Mesenchymal stem cell (in vitro differentiated cells and primary cell): ENCODE data around the gene IL37.
A peak's percentile ranks its signal among the peaks of the same experiment; 100 is the strongest.

Source experiments
- DNase-seq: peaks from one replicate; pipeline ENCODE4 v3.0.0-alpha.2; 2013
- H2AFZ ChIP-seq: one replicate; pipeline ENCODE4 v1.6.1; 2013; ENCODE audit warnings: low read depth, mild to moderate bottlenecking, control low read depth, inconsistent platforms, low read length, moderate library complexity
- H2AK5ac ChIP-seq: 2 replicates; pipeline ENCODE4 v1.6.1; 2013; ENCODE audit warnings: low read length, moderate library complexity, mild to moderate bottlenecking, inconsistent platforms; ENCODE audit not compliant: severe bottlenecking
- H2BK120ac ChIP-seq: one replicate; pipeline ENCODE4 v1.6.1; 2013; ENCODE audit warnings: low read depth, mild to moderate bottlenecking, inconsistent platforms, low read length, moderate library complexity
- H2BK12ac ChIP-seq, 2 experiments: one replicate each; pipeline ENCODE4 v1.6.1; 2013; ENCODE audit warnings: inconsistent platforms in 2 of 2, low read length in 2 of 2, mild to moderate bottlenecking in 2 of 2, moderate library complexity in 2 of 2, control low read depth in 1 of 2
- H2BK15ac ChIP-seq: one replicate; pipeline ENCODE4 v1.6.1; 2013; ENCODE audit warnings: mild to moderate bottlenecking, low read depth, inconsistent platforms; ENCODE audit not compliant: poor library complexity, severe bottlenecking
- H2BK5ac ChIP-seq: 2 replicates; pipeline ENCODE4 v1.6.1; 2013; ENCODE audit warnings: low read depth, mild to moderate bottlenecking, low read length, control low read depth, inconsistent platforms; ENCODE audit not compliant: poor library complexity, severe bottlenecking
- H3K14ac ChIP-seq, 2 experiments: one replicate each; pipeline ENCODE4 v1.6.1; 2013; ENCODE audit warnings: inconsistent platforms in 2 of 2, low read length in 2 of 2, control low read depth in 1 of 2, mild to moderate bottlenecking in 1 of 2, moderate library complexity in 1 of 2
- H3K18ac ChIP-seq, 2 experiments: one replicate each; pipeline ENCODE4 v1.6.1; 2013; ENCODE audit warnings: inconsistent platforms in 2 of 2, low read length in 2 of 2, control low read depth in 1 of 2, low read depth in 1 of 2, mild to moderate bottlenecking in 1 of 2
- H3K23ac ChIP-seq, 2 experiments: one replicate each; pipeline ENCODE4 v1.6.1; 2013; ENCODE audit warnings: inconsistent platforms in 2 of 2, low read length in 2 of 2, mild to moderate bottlenecking in 2 of 2, moderate library complexity in 2 of 2, control low read depth in 1 of 2
- H3K27ac ChIP-seq: 2 replicates; pipeline ENCODE4 v1.5.1; 2013; ENCODE audit warnings: mild to moderate bottlenecking, moderate library complexity, low read length, control low read depth, inconsistent platforms; ENCODE audit not compliant: poor library complexity, severe bottlenecking
- H3K27me3 ChIP-seq, 2 experiments: 2 replicates each; pipeline versions ENCODE4 v1.6.1 to v1.7.0; 2013; ENCODE audit warnings: low read length in 2 of 2, mild to moderate bottlenecking in 2 of 2, moderate library complexity in 2 of 2, control low read depth in 1 of 2, inconsistent platforms in 1 of 2; ENCODE audit not compliant: control insufficient read depth in 1 of 2, insufficient read depth in 1 of 2
- H3K36me3 ChIP-seq, 2 experiments: 2 replicates each; pipeline versions ENCODE4 v1.6.1 to v1.7.0; 2013; ENCODE audit warnings: low read length in 2 of 2, control low read depth in 1 of 2, inconsistent platforms in 1 of 2, low read depth in 1 of 2, mild to moderate bottlenecking in 1 of 2; ENCODE audit not compliant: insufficient read depth in 2 of 2, control insufficient read depth in 1 of 2
- H3K4ac ChIP-seq, 2 experiments: one replicate each; pipeline ENCODE4 v1.6.1; 2013; ENCODE audit warnings: inconsistent platforms in 2 of 2, low read length in 2 of 2, mild to moderate bottlenecking in 2 of 2, moderate library complexity in 2 of 2, control low read depth in 1 of 2, low read depth in 1 of 2
- H3K4me1 ChIP-seq: 2 replicates; pipeline ENCODE4 v1.6.1; 2013; ENCODE audit warnings: low read depth, low read length, control low read depth; ENCODE audit not compliant: control insufficient read depth, insufficient read depth
- H3K4me2 ChIP-seq: 2 replicates; pipeline ENCODE4 v1.6.1; 2013; ENCODE audit warnings: low read length, mild to moderate bottlenecking, inconsistent platforms; ENCODE audit not compliant: poor library complexity, severe bottlenecking
- H3K4me3 ChIP-seq, 2 experiments: 2 replicates each; pipeline versions ENCODE4 v1.5.1 to v1.7.0; 2013; ENCODE audit warnings: low read length in 2 of 2, mild to moderate bottlenecking in 2 of 2, control low read depth in 1 of 2, low read depth in 1 of 2; ENCODE audit not compliant: insufficient read depth in 1 of 2
- H3K79me1 ChIP-seq: replicated peaks from 2 replicates; pipeline ENCODE4 v1.6.1; 2013; ENCODE audit warnings: mild to moderate bottlenecking, control low read depth, low read length, inconsistent platforms; ENCODE audit not compliant: poor library complexity, severe bottlenecking
- H3K9ac ChIP-seq: 2 replicates; pipeline ENCODE4 v1.7.0; 2013; ENCODE audit warnings: mild to moderate bottlenecking, low read length, moderate library complexity
- H3K9me3 ChIP-seq: 2 replicates; pipeline ENCODE4 v1.7.0; 2013; ENCODE audit warnings: mild to moderate bottlenecking, low read length; ENCODE audit not compliant: control insufficient read depth
- H4K8ac ChIP-seq: one replicate; pipeline ENCODE4 v1.6.1; 2013; ENCODE audit warnings: inconsistent platforms, mild to moderate bottlenecking, low read length, moderate library complexity
- H4K91ac ChIP-seq: one replicate; pipeline ENCODE4 v1.6.1; 2013; ENCODE audit warnings: mild to moderate bottlenecking, low read length, inconsistent platforms
- WGBS: methylation state at CpG from one replicate; pipeline ENCODE4 v1.1.7; 2013; ENCODE audit warnings: mixed read lengths; 5-methylcytosine and 5-hydroxymethylcytosine counted together

IL37 gene

DNA sequence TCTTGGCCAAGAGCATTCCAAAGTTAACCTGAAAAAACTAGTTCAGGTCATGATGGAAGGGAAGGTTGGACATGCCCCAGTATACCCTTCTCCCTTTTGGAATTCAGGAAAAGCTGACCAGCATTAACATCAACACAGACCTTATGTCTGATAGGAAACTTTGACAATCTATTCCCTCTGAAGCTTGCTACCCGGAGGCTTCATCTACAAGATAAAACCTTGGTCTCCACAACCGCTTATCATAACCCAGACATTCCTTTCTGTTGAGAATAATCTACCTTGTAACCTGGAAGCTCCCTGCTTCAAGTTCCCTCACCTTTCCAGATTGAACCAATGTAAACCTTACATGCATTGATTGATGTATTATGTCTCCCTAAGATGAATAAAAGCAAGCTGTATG lies 24.7 kb upstream of the IL37 start:
- Histone ChIP-seq H3K27me3 (no peaks in the 10 kb centered on the region), H3K14ac (no peak overlapping the region), H2BK5ac (no peak overlapping the region), H4K91ac (no peak overlapping the region), H2BK120ac (no peak overlapping the region), H2AFZ (no peak overlapping the region), H2AK5ac (no peak overlapping the region), H2BK15ac (no peak overlapping the region), H3K27ac (no peak overlapping the region), H3K23ac (no peak overlapping the region), H3K79me1 (no peaks in the 10 kb centered on the region), H3K4me3 (no peak overlapping the region), H3K4ac (no peak overlapping the region), H2BK12ac (no peak overlapping the region), H3K36me3 (no peaks in the 10 kb centered on the region), H3K4me2 (no peak overlapping the region), H3K9ac (no peak overlapping the region), H3K18ac (no peak overlapping the region), H4K8ac (no peak overlapping the region), H3K4me1 (peaks cover under 1% of the 10 kb centered on the region), H3K9me3 (no peaks in the 10 kb centered on the region)
- 83% methylated on average over 2 of the region's 2 CpGs for WGBS
- DNase-seq = no peak

DNA sequence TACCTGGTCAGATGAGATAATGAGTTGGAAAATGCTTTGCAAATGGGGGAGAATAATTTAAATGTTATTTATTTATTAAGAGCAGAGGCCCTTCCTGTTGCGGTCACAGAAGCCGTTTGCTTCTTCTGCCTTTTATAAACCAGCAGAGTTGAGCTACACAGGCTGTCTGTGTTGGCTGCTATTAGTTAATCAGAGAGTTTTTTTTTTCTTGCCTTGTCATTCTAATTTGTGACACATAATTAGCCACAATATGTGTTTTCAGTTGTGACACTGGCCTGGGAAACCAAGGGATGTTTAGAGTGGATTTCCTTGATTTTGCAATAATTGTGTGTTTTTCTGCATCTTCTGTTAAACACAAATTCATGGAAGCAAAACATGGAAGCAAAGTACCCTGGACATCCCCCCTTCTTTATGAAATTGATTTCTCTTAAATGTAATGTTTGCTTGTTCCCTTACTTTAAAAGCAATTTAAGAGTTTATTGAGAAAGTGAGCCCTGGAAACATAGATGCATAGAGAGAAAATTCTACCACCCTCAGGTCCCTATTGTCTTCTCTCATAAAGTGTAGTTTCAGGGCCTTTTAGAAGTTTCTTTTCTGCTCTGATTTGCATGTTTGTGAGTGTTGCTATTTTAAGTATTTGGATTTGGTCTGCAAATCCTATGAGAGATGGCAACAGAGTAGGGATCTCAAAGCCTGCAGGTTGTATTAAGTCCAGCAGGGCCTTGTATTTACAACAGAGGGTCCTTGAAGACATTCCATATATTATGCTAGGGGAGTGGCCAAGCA lies 22.8 kb upstream of the IL37 start:
- WGBS = 65% methylated on average over 2 of the region's 2 CpGs
- H3K4me2 ChIP-seq = no peak overlapping the region
- DNase-seq = peak; percentile 38

GRCh38 chr2:112889976-112890375 lies 21.0 kb upstream of the IL37 start:
- Histone ChIP-seq H3K4me1 (peaks cover 1% of the 10 kb centered on the region), H2AFZ (no peak overlapping the region), H2BK5ac (no peak overlapping the region), H2BK12ac (no peak overlapping the region), H4K8ac (no peak overlapping the region), H3K27me3 (no peaks in the 10 kb centered on the region), H3K36me3 (no peaks in the 10 kb centered on the region), H3K27ac (no peak overlapping the region), H3K9ac (no peak overlapping the region), H2BK15ac (no peak overlapping the region), H3K18ac (no peak overlapping the region), H3K4ac (no peak overlapping the region), H4K91ac (no peak overlapping the region), H3K4me3 (no peak overlapping the region), H2AK5ac (no peak overlapping the region), H3K4me2 (no peak overlapping the region), H2BK120ac (no peak overlapping the region), H3K9me3 (no peaks in the 10 kb centered on the region), H3K79me1 (no peaks in the 10 kb centered on the region), H3K23ac (no peak overlapping the region), H3K14ac (no peak overlapping the region)
- 100% methylated on average over 1 of the region's 1 CpG for WGBS
- DNase-seq = no peak

More for the DNA sequence above, 22.8 kb upstream of the IL37 start:
- Histone ChIP-seq H2BK15ac (no peak overlapping the region), H3K27ac (no peak overlapping the region), H3K18ac (no peak overlapping the region), H3K27me3 (no peaks in the 10 kb centered on the region), H3K4me3 (no peak overlapping the region), H4K91ac (no peak overlapping the region), H3K4ac (no peak overlapping the region), H3K23ac (no peak overlapping the region), H3K79me1 (no peaks in the 10 kb centered on the region), H3K4me1 (peaks cover 1% of the 10 kb centered on the region), H2BK120ac (no peak overlapping the region), H3K36me3 (no peaks in the 10 kb centered on the region), H3K9me3 (no peaks in the 10 kb centered on the region), H2BK5ac (no peak overlapping the region), H3K9ac (no peak overlapping the region), H2BK12ac (no peak overlapping the region), H4K8ac (no peak overlapping the region), H2AFZ (no peak overlapping the region), H3K14ac (no peak overlapping the region), H2AK5ac (no peak overlapping the region)

- Histone ChIP-seq H3K4me2 (no peak overlapping the region), H4K91ac (peak overlapping the region; percentile 36), H3K27ac (no peak overlapping the region), H3K36me3 (no peaks in the 10 kb centered on the region), H2BK120ac (no peak overlapping the region), H3K79me1 (no peaks in the 10 kb centered on the region), H3K23ac (no peak overlapping the region), H4K8ac (no peak overlapping the region), H2AFZ (no peak overlapping the region), H3K4ac (no peak overlapping the region), H3K9me3 (no peaks in the 10 kb centered on the region), H3K18ac (no peak overlapping the region), H3K4me1 (peaks cover 1% of the 10 kb centered on the region), H3K27me3 (no peaks in the 10 kb centered on the region), H3K14ac (no peak overlapping the region), H2BK5ac (no peak overlapping the region), H3K9ac (no peak overlapping the region), H3K4me3 (no peak overlapping the region), H2AK5ac (no peak overlapping the region), H2BK12ac (no peak overlapping the region), H2BK15ac (no peak overlapping the region)
- no peak for DNase-seq
- 83% methylated on average over 6 of the region's 6 CpGs for WGBS
Observed at GRCh38 chr2:112891385-112891831, 19.6 kb upstream of the IL37 start.
